HG03135 (cell line): ENCODE data around the gene ANO3.

Experiments
- ATAC-seq: cut with Tn5 transposase; IDR thresholded peaks from one replicate; pipeline ENCODE4 v1.9.1; 2021; ENCODE audit warnings: mild to moderate bottlenecking, moderate library complexity; ENCODE audit not compliant: unreplicated experiment

The ANO3 gene

DNA sequence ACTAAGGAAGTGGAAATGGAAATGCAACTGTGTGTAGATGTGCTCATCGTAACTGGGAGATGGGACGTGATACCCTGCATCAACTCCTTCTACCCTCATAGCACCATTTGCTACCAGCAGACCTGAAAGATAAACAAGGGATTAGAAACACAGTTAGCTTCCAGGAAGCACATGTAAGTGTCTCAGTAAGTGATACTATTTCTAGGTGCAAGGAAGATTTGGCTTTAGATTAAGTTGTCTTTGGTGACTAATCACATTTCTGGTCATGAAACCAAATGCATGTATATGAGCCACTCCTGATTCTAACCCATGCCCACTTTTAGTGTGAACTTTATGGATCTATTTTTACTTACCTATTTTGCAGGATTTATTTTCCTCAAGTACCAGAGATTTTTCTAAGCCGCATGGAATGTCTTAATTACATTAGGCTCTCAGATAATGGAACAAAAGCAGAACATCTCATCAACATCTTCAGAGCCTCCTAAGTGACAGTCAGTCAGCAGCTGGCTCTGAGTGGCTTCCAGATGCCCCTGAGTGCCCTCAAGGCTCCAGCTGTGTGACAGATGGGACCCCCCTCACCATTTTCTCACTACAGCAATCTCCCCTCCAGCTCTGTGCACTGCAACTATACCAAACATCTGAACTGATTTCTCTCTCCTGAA is 368.8 kb downstream of the ANO3 start:
- ATAC-seq: no peak

GRCh38 chr11:26702406-26702805 is 370.5 kb downstream of the ANO3 start:
- ATAC-seq: no peak

DNA sequence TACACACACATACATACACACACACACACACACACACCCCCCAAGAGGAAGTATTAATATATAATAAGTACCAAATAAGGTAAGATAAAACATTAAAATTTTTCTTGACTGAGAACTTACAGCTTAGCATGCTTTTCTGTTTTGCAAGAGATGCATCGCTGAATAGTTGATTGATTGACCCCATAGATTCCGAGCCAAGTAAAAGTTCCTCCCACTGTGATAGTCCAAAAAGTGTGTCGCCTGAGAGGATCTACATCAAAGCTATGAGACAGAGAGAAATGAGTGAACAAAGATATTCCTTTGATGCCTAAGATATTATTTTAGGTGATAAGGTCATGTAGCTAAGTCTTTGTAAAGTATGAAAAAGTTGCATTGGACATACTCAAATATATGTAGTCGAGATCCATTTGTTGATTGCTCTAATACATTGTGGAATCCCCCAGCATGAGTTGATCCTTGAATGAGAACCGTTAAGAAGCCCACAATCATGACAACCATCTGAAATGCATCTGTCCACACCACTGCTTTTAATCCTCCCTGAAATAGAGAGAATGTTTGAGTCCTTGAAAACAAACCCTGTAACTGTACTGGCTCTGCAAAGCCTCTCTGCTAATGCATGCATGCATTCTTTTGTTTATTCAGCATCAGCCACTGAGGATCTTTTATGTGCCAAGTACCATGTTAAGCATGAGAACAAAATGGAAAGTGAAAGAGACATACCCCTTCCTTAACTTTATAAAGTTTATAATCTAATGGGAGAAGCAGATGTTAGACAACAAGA is 371.7 kb downstream of the ANO3 start:
- ATAC-seq: no peak

DNA sequence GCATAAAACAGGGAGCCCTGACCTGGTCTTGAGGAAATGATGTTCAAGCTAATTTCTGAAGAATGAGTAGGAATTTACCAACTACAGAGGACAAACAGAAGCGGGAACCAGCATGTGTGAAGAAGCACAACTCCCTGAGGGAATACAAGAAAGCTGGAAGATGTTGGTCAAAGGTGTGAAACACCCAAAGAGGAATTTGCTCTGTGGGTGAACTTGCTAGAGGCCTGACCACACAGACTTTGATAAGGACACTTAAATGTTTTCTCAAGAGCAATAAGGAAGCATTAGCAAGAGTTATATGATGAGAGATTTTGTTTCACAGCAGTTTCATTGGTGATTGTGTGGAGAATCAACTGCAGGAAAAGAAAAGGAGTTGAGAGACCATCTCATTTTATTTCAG is 372.3 kb downstream of the ANO3 start:
- no peak for ATAC-seq

DNA sequence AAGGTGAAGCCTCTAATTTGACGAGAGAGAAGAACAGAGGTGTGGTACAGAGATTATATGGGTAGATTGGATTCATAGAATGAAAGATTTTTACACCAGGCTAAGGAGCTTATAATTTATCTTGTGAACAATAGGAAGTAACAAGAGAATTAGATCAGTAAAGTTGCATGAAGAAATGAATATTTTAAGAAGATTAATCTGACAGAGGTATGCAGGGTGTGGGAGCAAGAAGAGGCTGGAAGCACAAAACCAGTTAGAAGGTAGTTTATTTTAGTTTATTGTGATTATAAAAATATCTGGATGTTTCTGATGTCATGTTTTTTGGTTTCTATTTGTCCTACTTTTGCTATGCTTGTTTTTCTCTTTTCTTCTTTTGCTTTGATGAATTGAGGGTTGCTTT is 374.3 kb downstream of the ANO3 start:
- no peak for ATAC-seq

- ATAC-seq: no peak
Observed at GRCh38 chr11:26708736-26709456, 377.0 kb downstream of the ANO3 start.

- ATAC-seq: no peak
Observed at GRCh38 chr11:26710489-26710888, 378.6 kb downstream of the ANO3 start.

DNA sequence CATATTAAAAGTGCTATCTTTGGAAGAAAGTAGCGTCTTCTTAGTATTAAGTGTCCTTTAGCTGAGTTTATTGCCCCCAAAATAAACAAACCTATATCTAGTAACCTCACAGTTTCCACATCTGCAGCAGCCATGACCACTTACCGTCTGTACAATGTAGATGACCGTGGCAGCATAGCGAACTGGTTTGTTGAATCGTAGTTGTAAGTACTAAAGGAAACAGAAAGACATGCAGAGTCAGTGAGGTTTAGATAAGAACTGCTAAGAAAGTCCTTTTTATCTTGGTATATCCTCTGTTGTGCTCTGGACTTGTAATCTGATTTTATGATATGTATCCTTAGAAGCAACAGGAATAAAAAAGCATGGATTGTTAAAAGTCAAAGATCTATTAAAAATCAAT is 380.6 kb downstream of the ANO3 start:
- no peak for ATAC-seq
